GM15510 (cell line): ENCODE measurements around the gene FAM120C.

Source experiments
- POLR2A ChIP-seq: IDR thresholded peaks from 3 replicates; pipeline ENCODE4 v1.6.1; 2011; ENCODE audit warnings: borderline replicate concordance; ENCODE audit not compliant: insufficient read length; ENCODE audit errors: extremely low read depth

FAM120C gene, protein sequence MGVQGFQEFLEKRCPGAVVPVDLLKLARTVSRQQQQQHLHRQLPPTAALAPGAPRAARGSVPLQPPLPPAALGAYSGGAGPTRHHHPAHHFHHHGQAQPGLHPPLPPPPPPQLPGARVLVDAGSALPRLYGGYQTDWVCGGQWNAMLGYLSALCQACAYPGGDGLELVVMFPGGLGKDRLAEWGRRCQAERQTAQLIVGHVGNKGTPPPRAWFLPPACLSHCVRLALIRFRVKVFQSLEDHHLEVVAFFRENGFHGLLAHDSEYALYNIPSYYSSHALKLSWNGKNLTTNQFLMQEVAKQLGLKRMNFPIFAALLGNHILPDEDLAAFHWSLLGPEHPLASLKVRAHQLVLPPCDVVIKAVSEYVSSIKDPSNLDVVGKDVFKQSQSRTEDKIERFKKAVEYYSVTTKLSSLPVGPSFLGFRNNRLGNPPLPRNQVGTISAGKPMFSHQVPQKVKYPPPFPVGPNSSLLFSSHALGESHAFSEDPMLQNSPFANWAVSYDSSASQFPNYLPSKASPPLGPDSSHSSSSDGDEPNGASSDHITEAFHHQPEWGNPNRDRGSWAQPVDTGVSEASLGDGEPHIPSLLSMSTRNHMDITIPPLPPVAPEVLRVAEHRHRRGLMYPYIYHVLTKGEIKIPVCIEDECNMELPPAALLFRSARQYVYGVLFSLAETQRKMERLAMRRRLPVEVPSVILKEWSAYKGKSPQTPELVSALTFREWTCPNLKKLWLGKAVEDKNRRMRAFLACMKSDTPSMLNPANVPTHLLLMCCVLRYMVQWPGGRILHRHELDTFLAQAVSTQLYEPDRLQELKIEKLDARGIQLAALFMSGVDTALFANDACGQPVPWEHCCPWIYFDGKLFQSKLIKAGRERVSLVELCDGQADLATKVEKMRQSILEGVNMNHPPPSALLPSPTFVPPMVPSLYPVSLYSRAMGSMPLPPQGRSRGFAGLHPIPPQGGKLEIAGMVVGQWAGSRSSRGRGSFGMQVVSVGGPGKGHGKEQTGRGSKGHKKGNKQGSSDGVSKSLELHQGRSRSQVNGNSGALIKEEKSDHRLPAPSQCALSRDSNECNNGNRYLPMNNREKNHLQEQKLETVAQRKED

GRCh38 chrX:54182864-54183613, at the start of gene FAM120C:
Gene FAM120C (minus strand): TSS chrX:54183254. CDS start chrX:54183198, 56 bp downstream.
- peak; percentile 61 for TF ChIP-seq POLR2A

- no peak for TF ChIP-seq POLR2A
Observed at GRCh38 chrX:54230435-54231148, 47.5 kb upstream of the FAM120C start.

DNA sequence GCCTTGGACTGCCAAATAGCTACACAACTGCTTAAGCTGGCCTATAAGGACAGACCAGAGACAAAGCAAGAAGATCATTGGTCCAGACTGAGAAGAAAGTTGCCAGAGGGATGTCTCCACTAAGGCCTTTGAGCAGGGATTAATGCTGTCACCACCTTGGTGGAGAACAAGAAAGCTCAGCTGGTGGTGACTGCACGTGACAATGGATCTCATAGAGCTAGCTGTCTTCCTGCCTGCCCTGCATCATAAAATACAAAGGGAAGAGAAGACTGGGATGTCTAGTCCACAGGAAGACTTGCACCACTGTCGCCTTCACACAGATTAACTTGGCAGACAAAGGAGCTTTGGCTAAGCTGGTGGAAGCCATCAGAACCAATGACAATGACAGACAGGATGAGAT, 40.5 kb upstream of the FAM120C start:
- TF ChIP-seq POLR2A, result no peak

DNA sequence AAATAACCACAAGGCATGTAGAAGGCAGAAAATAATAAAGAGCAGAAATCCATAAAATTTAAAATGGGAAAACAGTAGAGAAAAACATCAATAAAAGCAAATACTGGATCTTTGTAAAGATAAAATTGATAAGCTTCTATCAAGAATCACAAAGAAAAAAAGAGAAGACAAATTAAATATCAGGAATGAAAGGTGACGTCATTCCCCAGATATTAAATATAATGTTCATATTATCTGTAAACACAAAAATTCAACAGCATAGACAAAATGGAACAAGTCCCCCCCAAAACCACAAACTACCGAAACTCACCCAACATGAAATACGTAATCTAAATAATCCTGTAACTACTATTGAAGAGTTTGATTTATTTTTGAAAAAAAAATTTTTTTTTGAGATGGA, 30.5 kb upstream of the FAM120C start:
- no peak for TF ChIP-seq POLR2A

DNA sequence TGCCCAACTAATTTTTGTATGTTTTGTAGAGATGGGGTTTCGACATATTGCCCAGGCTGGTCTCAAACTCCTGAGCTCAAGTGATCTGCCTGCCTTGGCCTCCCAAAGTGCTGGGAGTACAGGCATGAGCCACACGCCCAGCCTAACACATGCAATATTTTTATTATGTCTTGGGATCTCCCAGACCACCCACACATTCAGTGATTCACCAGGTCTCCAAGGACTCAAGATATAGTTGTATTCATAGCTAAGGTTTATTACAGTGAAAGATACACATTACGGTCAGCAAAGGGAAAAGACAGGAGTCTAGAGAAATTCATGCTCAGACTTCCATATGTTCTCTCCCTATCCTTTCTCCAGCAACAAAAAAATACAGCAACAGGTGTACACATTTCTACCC, 25.5 kb upstream of the FAM120C start:
- TF ChIP-seq POLR2A, result no peak

DNA sequence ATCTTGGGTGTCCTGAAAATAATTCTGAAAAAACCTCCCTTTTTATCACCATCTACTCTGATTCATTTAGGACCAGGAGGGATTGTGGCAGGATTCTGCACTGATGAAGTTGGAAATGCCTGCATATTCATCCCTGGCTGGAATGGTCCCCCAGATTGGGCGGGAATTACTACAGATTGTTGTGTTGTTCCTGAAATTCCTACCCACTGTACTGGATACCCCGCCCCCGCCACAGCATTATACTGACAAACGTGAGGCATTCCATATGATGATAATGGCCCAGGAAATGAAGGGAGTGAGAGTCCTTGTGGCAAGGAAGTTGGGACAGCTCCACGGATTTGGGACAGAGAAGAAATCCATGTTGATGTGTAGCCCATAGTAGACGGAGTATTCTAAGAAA, 15.2 kb upstream of the FAM120C start:
- TF ChIP-seq POLR2A, result no peak

DNA sequence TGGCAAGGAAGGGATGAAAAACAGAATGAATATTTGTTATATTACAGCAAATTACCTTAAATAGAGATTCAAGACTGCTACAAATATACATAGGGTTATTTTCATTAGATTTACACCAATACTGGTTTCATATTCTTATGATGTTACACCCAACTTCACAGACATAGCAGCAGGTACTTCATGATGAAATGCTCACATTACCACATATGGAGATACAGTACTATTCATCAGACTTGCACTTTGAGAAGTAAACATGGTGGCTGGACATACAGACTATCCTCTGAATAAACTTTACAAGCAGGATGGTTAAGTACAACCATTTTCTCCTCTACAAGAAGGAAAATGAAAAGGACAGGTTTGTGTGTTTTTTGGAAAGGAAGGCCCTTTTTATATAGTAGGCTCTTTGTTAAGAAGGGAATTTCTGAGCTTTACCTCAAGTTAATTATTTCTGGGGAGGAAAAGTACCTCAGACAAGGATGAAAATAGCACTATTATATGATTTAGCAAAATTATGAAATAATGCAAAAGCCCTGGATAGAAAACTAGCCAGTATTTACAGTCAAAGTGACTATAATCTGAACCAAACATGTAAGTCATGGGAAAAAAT, 12.0 kb upstream of the FAM120C start:
- TF ChIP-seq POLR2A, result no peak

DNA sequence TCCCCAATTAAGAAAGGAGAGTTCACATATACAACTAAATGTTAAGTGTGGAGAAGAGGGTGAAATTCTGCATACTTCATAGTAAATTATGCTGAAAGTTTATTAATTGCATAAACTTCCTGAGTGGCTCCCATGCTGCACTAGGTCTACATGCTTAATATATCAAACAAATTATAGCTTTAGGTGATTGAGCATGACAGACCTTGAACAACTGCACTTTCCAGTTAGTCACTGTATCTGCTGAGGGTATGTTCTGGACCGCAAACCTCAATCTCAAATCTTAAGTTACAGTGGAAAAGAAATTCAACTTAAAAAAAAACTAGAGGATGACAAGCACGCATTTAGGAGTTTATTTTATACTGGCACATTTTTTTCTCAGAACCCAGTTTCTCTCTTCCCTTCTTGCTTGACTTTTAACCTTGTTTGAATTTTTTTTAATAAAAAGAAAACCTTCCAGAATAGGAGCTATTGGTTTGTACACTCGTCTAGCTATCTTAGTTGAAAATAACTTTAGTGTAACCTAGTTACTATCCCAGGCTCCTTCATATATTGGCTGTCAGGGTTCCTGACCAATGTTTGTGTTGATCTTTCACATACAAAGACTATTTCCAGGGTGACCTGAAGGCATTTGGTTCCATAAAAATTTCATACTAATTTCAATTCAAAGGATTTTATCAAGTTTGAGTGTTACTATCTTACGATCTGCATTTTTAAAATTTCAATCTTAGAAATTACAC, 10.2 kb upstream of the FAM120C start:
- TF ChIP-seq POLR2A, result no peak

DNA sequence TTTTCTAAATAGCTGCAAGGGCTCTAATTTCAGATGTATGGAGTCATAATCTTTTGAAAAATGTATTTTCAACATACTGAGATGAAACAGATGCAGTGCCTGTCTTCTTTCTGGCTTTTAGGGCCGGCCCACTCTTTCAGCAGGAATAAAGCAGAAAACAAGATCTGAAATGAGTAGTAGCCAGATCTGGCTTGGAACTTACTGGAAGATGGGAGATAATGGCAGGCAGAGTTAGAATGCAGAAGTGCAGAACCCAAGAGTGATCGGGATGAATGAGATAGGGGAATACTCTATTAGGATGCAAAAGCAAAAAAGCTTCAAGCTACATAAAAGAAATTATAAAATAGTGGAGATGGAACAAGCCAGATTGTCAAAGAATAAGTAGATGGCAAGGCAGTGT, 1.4 kb upstream of the FAM120C start:
- TF ChIP-seq POLR2A, result no peak

DNA sequence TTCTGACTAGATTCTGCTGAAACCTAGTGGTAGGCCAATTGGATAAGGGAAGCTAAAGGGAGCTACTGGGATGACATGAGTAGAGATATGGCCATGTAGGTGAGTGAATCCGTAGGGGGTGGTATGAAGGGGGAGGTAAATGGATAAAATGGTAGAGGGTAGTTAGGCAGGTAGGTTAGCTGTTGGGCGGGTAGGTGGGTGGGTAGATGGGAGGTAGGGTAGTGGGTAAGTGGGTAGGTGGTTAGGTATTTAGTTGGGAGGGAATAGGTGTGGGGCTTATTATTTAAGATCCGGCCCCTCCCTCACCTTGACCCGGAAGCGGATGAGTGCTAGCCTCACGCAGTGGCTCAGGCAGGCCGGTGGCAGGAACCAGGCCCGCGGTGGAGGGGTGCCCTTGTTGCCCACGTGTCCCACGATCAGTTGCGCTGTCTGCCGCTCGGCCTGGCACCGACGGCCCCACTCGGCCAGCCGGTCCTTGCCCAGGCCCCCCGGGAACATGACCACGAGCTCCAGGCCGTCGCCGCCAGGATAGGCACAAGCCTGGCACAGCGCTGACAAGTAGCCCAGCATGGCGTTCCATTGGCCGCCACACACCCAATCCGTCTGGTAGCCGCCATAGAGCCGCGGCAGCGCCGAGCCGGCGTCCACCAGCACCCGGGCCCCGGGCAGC, 725 bp downstream of the FAM120C start:
- peak; percentile 71 for TF ChIP-seq POLR2A

GRCh38 chrX:54181202-54181953, 1.7 kb downstream of the FAM120C start:
- no peak for TF ChIP-seq POLR2A

DNA sequence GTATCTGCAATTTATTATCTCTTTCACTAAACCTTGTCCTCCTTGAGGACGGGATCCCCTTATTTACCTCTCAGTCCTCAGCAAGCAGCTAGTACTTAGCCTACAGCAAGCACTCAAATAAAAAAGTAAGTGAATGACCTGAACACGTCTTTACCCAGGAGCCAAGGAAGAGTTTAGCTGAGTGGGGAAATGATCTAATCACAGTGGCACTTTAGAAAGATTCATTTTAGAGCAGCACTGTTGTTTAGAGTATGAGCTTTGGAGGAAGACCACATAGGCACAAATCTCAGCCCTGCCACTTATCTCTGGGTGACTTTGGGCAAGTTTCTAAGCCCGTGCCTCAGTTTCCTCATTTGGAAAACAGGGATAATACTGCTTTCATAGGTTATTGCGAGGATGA, 2.7 kb downstream of the FAM120C start:
- TF ChIP-seq POLR2A, result no peak
